Measurements from ENCODE around the gene RIN3. TPM values are rescaled to one million over a fixed set of nuclear protein-coding genes. Genes with fewer than 3 reads are reported as not detected.
A peak's percentile ranks its signal among the peaks of the same experiment; 100 is the strongest.

Gene RIN3
- total RNA-seq, 1 donor from 2014 or later, result 28.0 TPM

DNA sequence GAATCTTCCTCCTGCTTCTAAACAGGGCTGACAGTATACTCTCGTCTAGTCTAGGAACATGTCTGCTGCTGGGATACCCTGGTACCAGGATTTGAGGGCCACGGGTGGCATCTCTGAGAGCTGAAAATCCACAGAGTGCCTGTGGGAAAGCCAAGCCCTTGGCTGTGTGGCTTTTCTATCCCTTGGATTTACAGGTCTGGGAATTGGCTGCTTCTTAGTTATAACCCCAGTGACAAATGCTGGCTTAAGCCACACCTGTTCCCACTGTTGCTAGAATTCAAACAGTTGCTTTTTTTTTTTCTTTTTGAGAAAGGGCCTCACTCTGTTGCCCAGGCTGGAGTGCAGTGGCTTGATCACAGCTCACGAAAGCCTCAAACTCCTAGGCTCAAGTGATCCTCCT, 14.3 kb upstream of the RIN3 start:
- Histone ChIP-seq H3K4me1 (ENCODE audit: insufficient read depth, low read length) (peaks cover 15% of the 10 kb centered on the region), H3K4me3 (ENCODE audit: insufficient read depth, low read depth, low read length) (no peak overlapping the region), H3K79me2 (ENCODE audit: insufficient read depth, low read length) (no peaks in the 10 kb centered on the region), H3K27me3 (ENCODE audit: insufficient read depth, low read length) (peaks cover 8% of the 10 kb centered on the region), H3K27ac (ENCODE audit: low read depth, low read length) (no peak overlapping the region), H4K20me1 (ENCODE audit: insufficient read depth, low read length) (no peaks in the 10 kb centered on the region), H2AFZ (ENCODE audit: low read depth, low read length) (no peak overlapping the region), H3K9me3 (ENCODE audit: insufficient read depth, low read depth, low read length) (no peaks in the 10 kb centered on the region), H3K9ac (ENCODE audit: low read length) (no peak overlapping the region), H3K36me3 (ENCODE audit: insufficient read depth, low read length) (no peaks in the 10 kb centered on the region), H3K4me2 (ENCODE audit: low read length) (no peak overlapping the region)
- Mint-ChIP-seq H3K9me3 (ENCODE audit: unreplicated experiment) (no peaks in the 10 kb centered on the region), H3K4me1 (ENCODE audit: low read depth, unreplicated experiment) (peaks cover 30% of the 10 kb centered on the region), H3K27ac (ENCODE audit: unreplicated experiment) (no peak overlapping the region), H3K4me3 (ENCODE audit: unreplicated experiment) (no peak overlapping the region), H3K36me3 (ENCODE audit: low read depth, unreplicated experiment) (no peaks in the 10 kb centered on the region), H3K27me3 (ENCODE audit: low read depth, unreplicated experiment) (peaks cover 7% of the 10 kb centered on the region)
- FAIRE-seq (no peak), DNase-seq (ENCODE audit: low read depth) (no peak)
- TF ChIP-seq, protein P1, sequence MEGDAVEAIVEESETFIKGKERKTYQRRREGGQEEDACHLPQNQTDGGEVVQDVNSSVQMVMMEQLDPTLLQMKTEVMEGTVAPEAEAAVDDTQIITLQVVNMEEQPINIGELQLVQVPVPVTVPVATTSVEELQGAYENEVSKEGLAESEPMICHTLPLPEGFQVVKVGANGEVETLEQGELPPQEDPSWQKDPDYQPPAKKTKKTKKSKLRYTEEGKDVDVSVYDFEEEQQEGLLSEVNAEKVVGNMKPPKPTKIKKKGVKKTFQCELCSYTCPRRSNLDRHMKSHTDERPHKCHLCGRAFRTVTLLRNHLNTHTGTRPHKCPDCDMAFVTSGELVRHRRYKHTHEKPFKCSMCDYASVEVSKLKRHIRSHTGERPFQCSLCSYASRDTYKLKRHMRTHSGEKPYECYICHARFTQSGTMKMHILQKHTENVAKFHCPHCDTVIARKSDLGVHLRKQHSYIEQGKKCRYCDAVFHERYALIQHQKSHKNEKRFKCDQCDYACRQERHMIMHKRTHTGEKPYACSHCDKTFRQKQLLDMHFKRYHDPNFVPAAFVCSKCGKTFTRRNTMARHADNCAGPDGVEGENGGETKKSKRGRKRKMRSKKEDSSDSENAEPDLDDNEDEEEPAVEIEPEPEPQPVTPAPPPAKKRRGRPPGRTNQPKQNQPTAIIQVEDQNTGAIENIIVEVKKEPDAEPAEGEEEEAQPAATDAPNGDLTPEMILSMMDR (IDR thresholded peaks at IDR 0.05; ENCODE audit: insufficient read depth, low read depth, low read length), result no peak
- TF ChIP-seq EZH2 (IDR thresholded peaks at IDR 0.05; ENCODE audit: insufficient read depth, low read length), result no peak

DNA sequence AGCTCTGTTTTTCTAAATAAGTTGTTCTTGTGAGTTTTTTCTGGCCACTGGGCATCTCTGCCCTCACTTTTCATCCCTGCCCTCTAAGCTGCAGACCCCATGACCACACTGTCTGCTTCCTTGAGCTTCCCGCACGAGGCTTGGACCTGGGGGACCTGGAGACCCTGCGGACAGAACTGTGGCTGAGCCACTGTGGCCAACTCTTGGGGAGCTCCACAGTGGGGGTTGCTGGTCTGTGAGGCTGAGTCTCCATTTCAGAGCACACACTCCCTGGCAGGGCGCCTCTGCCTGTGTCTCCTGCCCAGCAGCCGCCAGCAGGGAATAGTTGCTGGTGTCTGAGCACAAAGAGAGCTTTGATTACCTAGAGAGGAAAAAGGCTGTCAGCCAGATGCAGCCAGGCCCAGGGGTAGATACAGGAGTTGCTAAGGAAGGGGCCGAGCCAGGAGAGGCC, 13.1 kb upstream of the RIN3 start:
- Mint-ChIP-seq H3K27me3 (ENCODE audit: low read depth, unreplicated experiment) (peaks cover 7% of the 10 kb centered on the region), H3K9me3 (ENCODE audit: unreplicated experiment) (peaks cover 3% of the 10 kb centered on the region), H3K4me1 (ENCODE audit: low read depth, unreplicated experiment) (peaks cover 31% of the 10 kb centered on the region), H3K27ac (ENCODE audit: unreplicated experiment) (peak overlapping the region; percentile 53), H3K4me3 (ENCODE audit: unreplicated experiment) (no peak overlapping the region), H3K36me3 (ENCODE audit: low read depth, unreplicated experiment) (no peaks in the 10 kb centered on the region)
- H3K9ac ChIP-seq (ENCODE audit: low read length), result no peak overlapping the region
- H3K4me1 ChIP-seq (ENCODE audit: insufficient read depth, low read length), result peaks cover 20% of the 10 kb centered on the region
- H3K79me2 ChIP-seq (ENCODE audit: insufficient read depth, low read length), result no peaks in the 10 kb centered on the region
- H3K9me3 ChIP-seq (ENCODE audit: insufficient read depth, low read depth, low read length), result no peaks in the 10 kb centered on the region
- DNase-seq (ENCODE audit: low read depth) (no peak), FAIRE-seq (no peak)
- H4K20me1 ChIP-seq (ENCODE audit: insufficient read depth, low read length), result no peaks in the 10 kb centered on the region
- peak overlapping the region; percentile 16 for H2AFZ ChIP-seq (ENCODE audit: low read depth, low read length)
- H3K27me3 ChIP-seq (ENCODE audit: insufficient read depth, low read length), result peaks cover 8% of the 10 kb centered on the region
- H3K4me2 ChIP-seq (ENCODE audit: low read length), result no peak overlapping the region
- TF ChIP-seq, protein P1 (IDR thresholded peaks at IDR 0.05; ENCODE audit: insufficient read depth, low read depth, low read length), result no peak
- no peak for TF ChIP-seq EZH2 (IDR thresholded peaks at IDR 0.05; ENCODE audit: insufficient read depth, low read length)
- H3K36me3 ChIP-seq (ENCODE audit: insufficient read depth, low read length), result no peaks in the 10 kb centered on the region
- no peak overlapping the region for H3K27ac ChIP-seq (ENCODE audit: low read depth, low read length)
- no peak overlapping the region for H3K4me3 ChIP-seq (ENCODE audit: insufficient read depth, low read depth, low read length)

DNA sequence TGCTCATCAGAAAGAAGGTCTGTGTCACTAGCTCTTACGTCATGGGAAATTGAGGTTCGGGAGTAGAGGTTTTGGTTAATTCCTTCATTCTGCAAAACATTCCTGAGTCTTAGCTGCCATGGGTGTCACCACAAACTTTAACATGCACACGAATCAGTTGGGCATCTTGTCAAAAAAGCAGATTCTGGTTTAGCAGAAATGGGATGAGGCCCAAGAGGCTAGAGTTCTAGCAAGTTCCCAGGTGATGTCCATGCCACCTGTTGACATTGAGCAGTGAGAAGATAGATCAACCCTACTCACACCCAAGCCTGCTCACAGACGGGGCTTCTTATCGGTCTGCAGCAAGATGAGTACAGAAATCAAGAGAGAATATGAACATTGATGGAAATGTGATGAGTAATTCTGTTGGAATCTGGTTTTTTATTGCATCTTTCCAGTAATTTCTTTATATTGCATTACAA, 11.7 kb upstream of the RIN3 start:
- Histone ChIP-seq H3K4me2 (ENCODE audit: low read length) (no peak overlapping the region), H3K79me2 (ENCODE audit: insufficient read depth, low read length) (no peaks in the 10 kb centered on the region), H3K9ac (ENCODE audit: low read length) (no peak overlapping the region), H2AFZ (ENCODE audit: low read depth, low read length) (no peak overlapping the region), H4K20me1 (ENCODE audit: insufficient read depth, low read length) (no peaks in the 10 kb centered on the region), H3K4me1 (ENCODE audit: insufficient read depth, low read length) (peaks cover 20% of the 10 kb centered on the region), H3K4me3 (ENCODE audit: insufficient read depth, low read depth, low read length) (no peak overlapping the region), H3K36me3 (ENCODE audit: insufficient read depth, low read length) (no peaks in the 10 kb centered on the region), H3K27me3 (ENCODE audit: insufficient read depth, low read length) (peaks cover 5% of the 10 kb centered on the region), H3K9me3 (ENCODE audit: insufficient read depth, low read depth, low read length) (no peaks in the 10 kb centered on the region), H3K27ac (ENCODE audit: low read depth, low read length) (no peak overlapping the region)
- Mint-ChIP-seq H3K9me3 (ENCODE audit: unreplicated experiment) (peaks cover 3% of the 10 kb centered on the region), H3K27me3 (ENCODE audit: low read depth, unreplicated experiment) (peaks cover 7% of the 10 kb centered on the region), H3K4me1 (ENCODE audit: low read depth, unreplicated experiment) (peaks cover 31% of the 10 kb centered on the region), H3K27ac (ENCODE audit: unreplicated experiment) (no peak overlapping the region), H3K4me3 (ENCODE audit: unreplicated experiment) (peak overlapping the region; percentile 14), H3K36me3 (ENCODE audit: low read depth, unreplicated experiment) (no peaks in the 10 kb centered on the region)
- FAIRE-seq (peak; percentile 90), DNase-seq (ENCODE audit: low read depth) (peak; percentile 85)
- TF ChIP-seq, protein P1 (IDR thresholded peaks at IDR 0.05; ENCODE audit: insufficient read depth, low read depth, low read length), result no peak
- TF ChIP-seq EZH2 (IDR thresholded peaks at IDR 0.05; ENCODE audit: insufficient read depth, low read length), result no peak

Measured in astrocyte (in vitro differentiated cells and primary cell).